ENCODE measurements around the gene ERG.

GRCh38 chr21:38330666-38331065 lies 167.6 kb downstream of the ERG start:
- TF ChIP-seq MXI1 (conservative IDR thresholded peaks at IDR 0.05; ENCODE audit: poor library complexity, severe bottlenecking) (no peak), SMC3 (conservative IDR thresholded peaks at IDR 0.05; ENCODE audit: poor library complexity) (no peak), REST (IDR thresholded peaks at IDR 0.05; ENCODE audit: borderline replicate concordance) (no peak), CTCF (IDR thresholded peaks at IDR 0.05; ENCODE audit: poor library complexity, severe bottlenecking) (no peak), EZH2 (IDR thresholded peaks at IDR 0.05; ENCODE audit: borderline replicate concordance, insufficient read depth, low read length, poor library complexity, severe bottlenecking) (no peak), EP300 (conservative IDR thresholded peaks at IDR 0.05; ENCODE audit: poor library complexity, severe bottlenecking) (no peak), RAD21 (conservative IDR thresholded peaks at IDR 0.05) (no peak)
